Trophoblast cell (in vitro differentiated cells and primary cell): Measurements from ENCODE around the gene CRLF1.

Source experiments
- DNase-seq, 2 donors: peaks; one replicate each; pipeline ENCODE4 v3.0.0-alpha.2; 2016
- H2AFZ ChIP-seq: 2 replicates; pipeline ENCODE4 v1.6.1; 2013; ENCODE audit warnings: low read length, moderate library complexity, mild to moderate bottlenecking; ENCODE audit not compliant: insufficient read depth, poor library complexity
- H2AK5ac ChIP-seq: 2 replicates; pipeline ENCODE4 v1.6.1; 2013; ENCODE audit warnings: mild to moderate bottlenecking, low read length
- H2BK120ac ChIP-seq: 2 replicates; pipeline ENCODE4 v1.6.1; 2013; ENCODE audit warnings: low read length, mild to moderate bottlenecking, moderate library complexity; ENCODE audit not compliant: insufficient read depth, poor library complexity
- H2BK12ac ChIP-seq: 2 replicates; pipeline ENCODE4 v1.6.1; 2013; ENCODE audit warnings: mild to moderate bottlenecking, low read length, moderate library complexity
- H2BK5ac ChIP-seq: 2 replicates; pipeline ENCODE4 v1.6.1; 2013; ENCODE audit warnings: low read length, low read depth, moderate library complexity, mild to moderate bottlenecking; ENCODE audit not compliant: poor library complexity
- H3K14ac ChIP-seq: 2 replicates; pipeline ENCODE4 v1.6.1; 2013; ENCODE audit warnings: mild to moderate bottlenecking, low read length
- H3K18ac ChIP-seq: 2 replicates; pipeline ENCODE4 v1.6.1; 2013; ENCODE audit warnings: mild to moderate bottlenecking, low read length
- H3K23ac ChIP-seq: 2 replicates; pipeline ENCODE4 v1.6.1; 2013; ENCODE audit warnings: low read length
- H3K27ac ChIP-seq: 2 replicates; pipeline ENCODE4 v1.5.1; 2013; ENCODE audit warnings: low read depth, mild to moderate bottlenecking, inconsistent platforms, low read length, moderate library complexity
- H3K27me3 ChIP-seq: 2 replicates; pipeline ENCODE4 v1.6.1; 2013; ENCODE audit warnings: inconsistent platforms, mild to moderate bottlenecking, low read length, moderate library complexity; ENCODE audit not compliant: insufficient read depth
- H3K36me3 ChIP-seq, 2 experiments: 1 replicate in 1 of 2; 2 replicates in 1 of 2; pipeline ENCODE4 v1.6.1; 2013; ENCODE audit warnings: low read length in 2 of 2, mild to moderate bottlenecking in 2 of 2, moderate library complexity in 1 of 2; ENCODE audit not compliant: insufficient read depth in 2 of 2, control insufficient read depth in 1 of 2
- H3K4ac ChIP-seq: 2 replicates; pipeline ENCODE4 v1.6.1; 2013; ENCODE audit warnings: low read depth, mild to moderate bottlenecking, low read length, moderate library complexity
- H3K4me1 ChIP-seq, 2 experiments: 1 replicate in 1 of 2; 2 replicates in 1 of 2; pipeline ENCODE4 v1.6.1; 2013; ENCODE audit warnings: low read length in 2 of 2, mild to moderate bottlenecking in 2 of 2, moderate library complexity in 1 of 2; ENCODE audit not compliant: insufficient read depth in 2 of 2, control insufficient read depth in 1 of 2
- H3K4me2 ChIP-seq: 2 replicates; pipeline ENCODE4 v1.6.1; 2013; ENCODE audit warnings: inconsistent platforms, mild to moderate bottlenecking, low read length, moderate library complexity
- H3K4me3 ChIP-seq: 2 replicates; pipeline ENCODE4 v1.5.1; 2013; ENCODE audit warnings: mild to moderate bottlenecking, low read depth, low read length, inconsistent platforms
- H3K79me1 ChIP-seq: one replicate; pipeline ENCODE4 v1.6.1; 2013; ENCODE audit warnings: low read length
- H3K79me2 ChIP-seq: 2 replicates; pipeline ENCODE4 v1.6.1; 2013; ENCODE audit warnings: low read length, mild to moderate bottlenecking; ENCODE audit not compliant: control insufficient read depth, insufficient read depth, poor library complexity
- H3K9ac ChIP-seq: 2 replicates; pipeline ENCODE4 v1.6.1; 2013; ENCODE audit warnings: mild to moderate bottlenecking, low read length
- H3K9me3 ChIP-seq: 2 replicates; pipeline ENCODE4 v1.6.1; 2013; ENCODE audit warnings: low read depth, mild to moderate bottlenecking, control low read depth, inconsistent platforms, low read length; ENCODE audit not compliant: insufficient read depth
- H4K12ac ChIP-seq: 2 replicates; pipeline ENCODE4 v1.6.1; 2013; ENCODE audit warnings: low read depth, mild to moderate bottlenecking, low read length, moderate library complexity
- H4K8ac ChIP-seq: 2 replicates; pipeline ENCODE4 v1.6.1; 2013; ENCODE audit warnings: low read depth, mild to moderate bottlenecking, low read length, moderate library complexity
- H4K91ac ChIP-seq: one replicate; pipeline ENCODE4 v1.6.1; 2013; ENCODE audit warnings: low read depth, mild to moderate bottlenecking, low read length, moderate library complexity
- WGBS: extraction: QIAGEN DNeasy Blood & Tissue Kit; methylation state at CpG from one replicate; pipeline ENCODE4 v1.1.7; 2013; ENCODE audit warnings: missing lambda C conversion rate; ENCODE audit not compliant: insufficient read length, insufficient coverage; ENCODE audit errors: extremely low coverage; 5-methylcytosine and 5-hydroxymethylcytosine counted together

The CRLF1 gene

DNA sequence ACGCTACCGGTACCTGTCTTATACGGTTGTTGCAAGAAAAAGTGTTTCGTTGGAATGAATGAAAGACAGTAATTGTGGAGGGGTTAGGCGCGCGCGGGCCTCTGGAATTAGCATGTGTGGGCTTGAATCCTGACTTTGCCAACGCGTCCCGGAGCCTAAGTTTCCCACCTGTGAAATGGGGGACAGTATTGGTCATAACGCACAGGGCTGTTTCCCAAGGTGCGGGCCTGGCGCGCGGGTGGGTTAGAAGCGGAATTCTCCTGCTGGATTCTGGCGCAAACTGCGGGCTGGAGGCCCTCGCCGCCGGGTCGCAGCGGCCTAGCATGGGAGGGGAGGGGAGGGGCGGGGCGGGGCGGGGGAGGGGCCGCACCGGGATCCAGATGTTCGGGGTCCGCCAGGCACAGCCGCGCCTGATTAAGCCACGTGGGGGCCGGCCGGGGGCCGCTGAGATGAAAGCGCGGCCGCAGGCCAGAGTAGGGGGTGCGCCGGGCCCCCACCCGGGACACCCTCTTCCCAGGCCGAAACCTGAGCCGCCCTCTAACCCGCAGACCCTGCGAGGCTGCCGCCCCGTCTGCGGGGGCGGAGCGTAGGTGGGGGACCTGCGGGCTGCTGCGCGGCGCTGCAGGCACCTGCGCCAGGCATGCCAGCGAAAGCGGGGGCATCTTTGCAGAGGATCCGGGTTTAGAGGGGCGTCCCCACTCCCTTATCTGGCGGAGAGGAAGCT is 4.9 kb upstream of the CRLF1 start:
- H3K36me3 ChIP-seq, result no peaks in the 10 kb centered on the region
- no peaks in the 10 kb centered on the region for H3K79me2 ChIP-seq
- no peak overlapping the region for H3K4me3 ChIP-seq
- H2AFZ ChIP-seq, result no peak overlapping the region
- peak overlapping the region; percentile 27 for H3K4me2 ChIP-seq
- H4K8ac ChIP-seq, result no peak overlapping the region
- H3K27ac ChIP-seq, result no peak overlapping the region
- H3K9ac ChIP-seq, result no peak overlapping the region
- H4K91ac ChIP-seq, result no peak overlapping the region
- no peak overlapping the region for H2BK12ac ChIP-seq
- no peak overlapping the region for H3K14ac ChIP-seq
- H3K4ac ChIP-seq, result no peak overlapping the region
- peaks cover 3% of the 10 kb centered on the region for H3K9me3 ChIP-seq
- no peak overlapping the region for H2AK5ac ChIP-seq
- no peak overlapping the region for H4K12ac ChIP-seq
- H2BK5ac ChIP-seq, result no peak overlapping the region
- H3K18ac ChIP-seq, result no peak overlapping the region
- peak; percentile 18 to 49 for DNase-seq
- peaks cover 15 to 20% of the 10 kb centered on the region in 2 experiments for H3K4me1 ChIP-seq
- H2BK120ac ChIP-seq, result no peak overlapping the region
- H3K27me3 ChIP-seq, result peaks cover 77% of the 10 kb centered on the region
- no peak overlapping the region for H3K23ac ChIP-seq
- peaks cover 3% of the 10 kb centered on the region for H3K79me1 ChIP-seq
- WGBS, result no CpG with 5 or more reads among the region's 62 CpGs

DNA sequence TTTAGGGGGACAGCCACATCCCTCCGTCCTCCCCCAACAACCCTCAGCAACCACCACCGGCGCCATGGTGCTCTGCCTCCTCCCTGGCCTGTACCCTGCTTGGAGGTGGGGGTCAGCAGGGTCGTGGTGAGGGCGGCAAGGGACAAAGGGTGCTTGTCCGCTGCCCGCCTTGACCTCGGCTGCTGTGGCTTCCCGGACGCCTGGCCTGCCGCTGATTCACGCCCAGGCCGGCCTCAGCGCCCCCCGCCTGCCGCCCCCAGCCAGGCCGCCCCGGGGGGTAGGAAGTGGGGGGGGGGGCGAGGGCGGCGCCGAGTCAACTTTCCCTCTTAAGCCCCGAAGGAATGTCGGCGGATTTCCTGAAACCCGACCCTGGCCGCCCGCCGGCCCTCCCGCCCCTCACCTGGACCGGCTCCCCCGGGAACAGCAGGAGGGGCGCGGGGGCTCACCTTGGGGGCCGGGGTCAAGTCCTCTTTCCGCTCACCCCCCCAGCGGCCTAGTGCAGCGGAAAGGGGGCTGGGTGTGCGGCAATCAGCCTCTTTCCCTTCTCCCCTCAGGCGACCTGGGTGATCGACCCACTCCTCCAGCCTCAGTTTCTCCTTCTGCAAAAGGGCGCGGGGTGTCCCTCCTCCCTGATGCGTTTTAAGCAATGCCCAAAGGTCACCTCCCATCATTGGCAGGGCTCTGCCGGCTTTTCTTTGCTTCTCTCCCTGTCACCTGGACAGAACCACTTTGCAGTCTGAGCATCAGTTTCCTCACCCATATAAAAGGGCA is 4.1 kb upstream of the CRLF1 start:
- Histone ChIP-seq H3K79me2 (no peaks in the 10 kb centered on the region), H4K12ac (no peak overlapping the region), H3K79me1 (peaks cover 3% of the 10 kb centered on the region), H3K36me3 (no peaks in the 10 kb centered on the region), H3K4ac (no peak overlapping the region), H3K27ac (no peak overlapping the region), H2AK5ac (no peak overlapping the region), H3K4me1 (peaks cover 15 to 20% of the 10 kb centered on the region in 2 experiments), H2AFZ (no peak overlapping the region), H3K9me3 (peaks cover 3% of the 10 kb centered on the region), H3K14ac (no peak overlapping the region), H3K18ac (no peak overlapping the region), H3K4me3 (no peak overlapping the region), H4K8ac (no peak overlapping the region), H2BK12ac (no peak overlapping the region), H3K4me2 (peak overlapping the region; percentile 25), H2BK5ac (no peak overlapping the region), H3K9ac (no peak overlapping the region), H4K91ac (no peak overlapping the region), H2BK120ac (no peak overlapping the region), H3K23ac (no peak overlapping the region), H3K27me3 (peaks cover 83% of the 10 kb centered on the region)
- WGBS, result no CpG with 5 or more reads among the region's 45 CpGs
- DNase-seq, result no peak

DNA sequence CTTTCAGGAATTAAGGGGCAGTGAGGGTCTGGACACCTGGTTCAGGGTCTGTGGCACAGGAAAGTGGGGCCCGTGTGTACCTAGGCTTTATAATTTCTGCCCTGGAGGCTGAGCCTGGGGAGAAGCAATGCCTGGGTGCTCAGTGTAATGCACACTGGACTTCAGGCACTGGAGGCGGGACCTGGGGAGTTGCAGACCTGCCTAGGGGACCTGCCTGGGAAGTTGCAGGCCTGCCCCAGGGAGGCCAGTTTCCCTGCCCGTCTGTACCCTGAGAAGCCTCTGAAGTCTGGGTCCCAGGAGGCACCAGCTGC is 3.6 kb upstream of the CRLF1 start:
- H3K14ac ChIP-seq, result no peak overlapping the region
- no peak overlapping the region for H4K91ac ChIP-seq
- no peak overlapping the region for H3K4ac ChIP-seq
- no peak overlapping the region for H3K18ac ChIP-seq
- H3K4me3 ChIP-seq, result no peak overlapping the region
- H3K4me2 ChIP-seq, result peak overlapping the region; percentile 13
- no CpG with 5 or more reads among the region's 3 CpGs for WGBS
- H4K12ac ChIP-seq, result no peak overlapping the region
- no peak overlapping the region for H2BK12ac ChIP-seq
- H3K36me3 ChIP-seq, result no peaks in the 10 kb centered on the region
- H4K8ac ChIP-seq, result no peak overlapping the region
- peaks cover 3% of the 10 kb centered on the region for H3K79me1 ChIP-seq
- H2BK5ac ChIP-seq, result no peak overlapping the region
- no peaks in the 10 kb centered on the region for H3K79me2 ChIP-seq
- no peak for DNase-seq
- H3K27ac ChIP-seq, result no peak overlapping the region
- H3K27me3 ChIP-seq, result peaks cover 87% of the 10 kb centered on the region
- no peak overlapping the region for H3K23ac ChIP-seq
- peaks cover 3% of the 10 kb centered on the region for H3K9me3 ChIP-seq
- H2BK120ac ChIP-seq, result no peak overlapping the region
- peaks cover 15 to 20% of the 10 kb centered on the region in 2 experiments for H3K4me1 ChIP-seq
- H2AFZ ChIP-seq, result no peak overlapping the region
- H3K9ac ChIP-seq, result no peak overlapping the region
- no peak overlapping the region for H2AK5ac ChIP-seq

- Histone ChIP-seq H4K8ac (no peak overlapping the region), H3K27ac (no peak overlapping the region), H2BK120ac (no peak overlapping the region), H2AK5ac (no peak overlapping the region), H3K4ac (no peak overlapping the region), H2AFZ (no peak overlapping the region), H4K12ac (no peak overlapping the region), H2BK12ac (no peak overlapping the region), H3K4me2 (no peak overlapping the region), H3K18ac (no peak overlapping the region), H3K79me1 (peaks cover 3% of the 10 kb centered on the region), H3K27me3 (peaks cover 91% of the 10 kb centered on the region), H3K14ac (no peak overlapping the region), H3K9me3 (peaks cover 3% of the 10 kb centered on the region), H2BK5ac (no peak overlapping the region), H3K4me3 (no peak overlapping the region), H3K9ac (no peak overlapping the region), H3K23ac (no peak overlapping the region), H3K36me3 (no peaks in the 10 kb centered on the region), H3K4me1 (peaks cover 15 to 20% of the 10 kb centered on the region in 2 experiments), H4K91ac (no peak overlapping the region), H3K79me2 (no peaks in the 10 kb centered on the region)
- no CpG with 5 or more reads among the region's 2 CpGs for WGBS
- no peak for DNase-seq
These were observed 3.1 kb upstream of the CRLF1 start for GRCh38 chr19:18609717-18610051.
